Karpas-422 (cell line): Measurements from ENCODE around the gene MYCBPAP. TPM values are rescaled to one million over a fixed set of nuclear protein-coding genes. Genes with fewer than 3 reads are reported as not detected.
A peak's percentile ranks its signal among the peaks of the same experiment; 100 is the strongest.

Experiments
- DNase-seq: peaks from one replicate; pipeline ENCODE4 v3.0.0-alpha.2; 2015
- H2AFZ ChIP-seq: fragments of 200-600 bp; sonication (generic); 2 replicates; pipeline ENCODE4 v1.6.1; 2014; ENCODE audit warnings: antibody characterized with exemption, low read length, mixed read lengths
- H3K27ac ChIP-seq: fragments of 200-600 bp; sonication (generic); 2 replicates; pipeline ENCODE4 v1.5.1; 2014; ENCODE audit warnings: mild to moderate bottlenecking, low read length, moderate library complexity
- H3K27me3 ChIP-seq: fragments of 200-600 bp; sonication (generic); 2 replicates; pipeline ENCODE4 v1.6.1; 2014; ENCODE audit warnings: low read length, mixed read lengths
- H3K36me3 ChIP-seq: fragments of 200-600 bp; sonication (generic); 2 replicates; pipeline ENCODE4 v1.6.1; 2014; ENCODE audit warnings: low read length, mixed read lengths; ENCODE audit not compliant: insufficient read depth
- H3K4me1 ChIP-seq: fragments of 200-600 bp; sonication (generic); 2 replicates; pipeline ENCODE4 v1.6.1; 2014; ENCODE audit warnings: mild to moderate bottlenecking, low read length, mixed read lengths
- H3K4me2 ChIP-seq: fragments of 200-600 bp; sonication (generic); 2 replicates; pipeline ENCODE4 v1.6.1; 2014; ENCODE audit warnings: low read length, low read depth, mild to moderate bottlenecking; ENCODE audit not compliant: poor library complexity, severe bottlenecking
- H3K4me3 ChIP-seq: fragments of 200-600 bp; sonication (generic); 2 replicates; pipeline ENCODE4 v1.5.1; 2014; ENCODE audit warnings: mild to moderate bottlenecking, antibody characterized with exemption, low read length, mixed read lengths
- H3K79me2 ChIP-seq: fragments of 200-600 bp; sonication (generic); 2 replicates; pipeline ENCODE4 v1.6.1; 2014; ENCODE audit warnings: mild to moderate bottlenecking, low read length, mixed read lengths
- H3K9ac ChIP-seq: fragments of 200-600 bp; sonication (generic); 2 replicates; pipeline ENCODE4 v1.6.0; 2014; ENCODE audit warnings: low read length
- H3K9me2 ChIP-seq: fragments of 200-600 bp; sonication (generic), shearing (Covaris generic); replicated peaks from 2 replicates; pipeline ENCODE4 v1.6.0; 2014; ENCODE audit warnings: mild to moderate bottlenecking, low read length, moderate library complexity; ENCODE audit not compliant: insufficient read depth
- H3K9me3 ChIP-seq: fragments of 300-700, 200-600 bp; sonication (generic); 2 replicates; pipeline ENCODE4 v1.6.1; 2014; ENCODE audit warnings: low read length, mixed read lengths
- H4K20me1 ChIP-seq: fragments of 200-600 bp; sonication (generic); 2 replicates; pipeline ENCODE4 v1.6.1; 2014; ENCODE audit warnings: mild to moderate bottlenecking, antibody characterized with exemption, low read length, low read depth; ENCODE audit not compliant: insufficient read depth
- total RNA-seq: library from RNA; depleted of rRNA; stranded (reverse); fragments of >200 nt; shearing (Covaris generic); gene quantifications from 2 replicates; pipeline ENCODE4 v1.2.3, GENCODE V29; 2014; ENCODE audit warnings: low replicate concordance

Gene MYCBPAP
- total RNA-seq, 1 experiment from 2014 or later = 2.0 TPM

GRCh38 chr17:50542795-50543774 is 34.8 kb downstream of the MYCBPAP start:
- Histone ChIP-seq H3K9ac (peak overlapping the region; percentile 66), H3K27me3 (no peaks in the 10 kb centered on the region), H3K9me3 (no peaks in the 10 kb centered on the region), H3K4me3 (peak overlapping the region; percentile 71; the same call in 1 of the 2 replicates), H3K4me1 (peaks cover 23% of the 10 kb centered on the region), H3K27ac (no peak overlapping the region), H3K79me2 (peaks cover 6% of the 10 kb centered on the region; the same call in 1 of the 2 replicates), H2AFZ (no peak overlapping the region), H4K20me1 (no peaks in the 10 kb centered on the region), H3K36me3 (no peaks in the 10 kb centered on the region), H3K4me2 (peak overlapping the region; percentile 79), H3K9me2 (no peaks in the 10 kb centered on the region)
- DNase-seq = no peak

GRCh38 chr17:50544516-50544915 is 36.3 kb downstream of the MYCBPAP start:
- peaks cover 26% of the 10 kb centered on the region for H3K4me1 ChIP-seq
- no peaks in the 10 kb centered on the region for H3K27me3 ChIP-seq
- no peak for DNase-seq
- no peaks in the 10 kb centered on the region for H3K36me3 ChIP-seq
- H3K9ac ChIP-seq = no peak overlapping the region
- H3K4me3 ChIP-seq = no peak overlapping the region
- no peaks in the 10 kb centered on the region for H3K9me2 ChIP-seq
- no peaks in the 10 kb centered on the region for H3K9me3 ChIP-seq
- no peak overlapping the region for H2AFZ ChIP-seq
- peaks cover 6% of the 10 kb centered on the region; the same call in 1 of the 2 replicates for H3K79me2 ChIP-seq
- H3K27ac ChIP-seq = no peak overlapping the region
- no peak overlapping the region for H3K4me2 ChIP-seq
- no peaks in the 10 kb centered on the region for H4K20me1 ChIP-seq

- DNase-seq = no peak
- no peaks in the 10 kb centered on the region for H3K9me3 ChIP-seq
- peaks cover 26% of the 10 kb centered on the region for H3K4me1 ChIP-seq
- H3K27ac ChIP-seq = no peak overlapping the region
- no peaks in the 10 kb centered on the region for H4K20me1 ChIP-seq
- no peak overlapping the region for H2AFZ ChIP-seq
- H3K9me2 ChIP-seq = no peaks in the 10 kb centered on the region
- H3K9ac ChIP-seq = no peak overlapping the region
- no peak overlapping the region for H3K4me3 ChIP-seq
- H3K36me3 ChIP-seq = no peaks in the 10 kb centered on the region
- H3K27me3 ChIP-seq = no peaks in the 10 kb centered on the region
- H3K4me2 ChIP-seq = no peak overlapping the region
- peaks cover 6% of the 10 kb centered on the region; the same call in 1 of the 2 replicates for H3K79me2 ChIP-seq
These were observed 37.1 kb downstream of the MYCBPAP start for GRCh38 chr17:50545311-50545710.

GRCh38 chr17:50546701-50547034 is 38.4 kb downstream of the MYCBPAP start:
- Histone ChIP-seq H2AFZ (no peak overlapping the region), H3K27ac (no peak overlapping the region), H3K4me2 (peak overlapping the region; percentile 94), H3K9me2 (no peaks in the 10 kb centered on the region), H3K9ac (peak overlapping the region; percentile 84), H3K4me3 (peak overlapping the region; percentile 92; the same call in 1 of the 2 replicates), H3K27me3 (no peaks in the 10 kb centered on the region), H3K36me3 (no peaks in the 10 kb centered on the region), H4K20me1 (no peaks in the 10 kb centered on the region), H3K79me2 (peaks cover 6% of the 10 kb centered on the region; the same call in 1 of the 2 replicates), H3K4me1 (peaks cover 21% of the 10 kb centered on the region), H3K9me3 (no peaks in the 10 kb centered on the region)
- no peak for DNase-seq

- H3K4me1 ChIP-seq = peaks cover 18% of the 10 kb centered on the region
- H3K79me2 ChIP-seq = peaks cover 6% of the 10 kb centered on the region; the same call in 1 of the 2 replicates
- H3K27me3 ChIP-seq = no peaks in the 10 kb centered on the region
- H3K36me3 ChIP-seq = no peaks in the 10 kb centered on the region
- no peaks in the 10 kb centered on the region for H3K9me3 ChIP-seq
- H3K9me2 ChIP-seq = no peaks in the 10 kb centered on the region
- H3K4me3 ChIP-seq = peak within 1 kb of the TSS; percentile 92
- DNase-seq = peak; percentile 97
- peak within 1 kb of the TSS; percentile 84 for H3K9ac ChIP-seq
- H3K4me2 ChIP-seq = peak within 1 kb of the TSS; percentile 94
- H2AFZ ChIP-seq = peak within 1 kb of the TSS; percentile 75; the same call in 1 of the 2 replicates
- H4K20me1 ChIP-seq = no peaks in the 10 kb centered on the region
- H3K27ac ChIP-seq = no peak within 1 kb of the TSS
These were observed 38.9 kb downstream of the MYCBPAP start, which contains the start of gene SPATA20 for GRCh38 chr17:50547035-50547735. Gene SPATA20, plus strand, starts transcription at chr17:50547174. Its CDS starts 35 bp downstream, at chr17:50547209.

- H2AFZ ChIP-seq = no peak overlapping the region
- H3K9ac ChIP-seq = peak overlapping the region; percentile 84
- DNase-seq = no peak
- H3K27me3 ChIP-seq = no peaks in the 10 kb centered on the region
- H3K4me1 ChIP-seq = peaks cover 13% of the 10 kb centered on the region
- no peak overlapping the region for H3K27ac ChIP-seq
- peak overlapping the region; percentile 92 for H3K4me3 ChIP-seq
- peaks cover 6% of the 10 kb centered on the region; the same call in 1 of the 2 replicates for H3K79me2 ChIP-seq
- H3K4me2 ChIP-seq = peak overlapping the region; percentile 94
- H3K36me3 ChIP-seq = no peaks in the 10 kb centered on the region
- no peaks in the 10 kb centered on the region for H3K9me3 ChIP-seq
- H4K20me1 ChIP-seq = no peaks in the 10 kb centered on the region
- no peaks in the 10 kb centered on the region for H3K9me2 ChIP-seq
These were observed 39.5 kb downstream of the MYCBPAP start for GRCh38 chr17:50547736-50548083.

- Histone ChIP-seq H3K27ac (no peak overlapping the region), H3K9me3 (no peaks in the 10 kb centered on the region), H3K27me3 (no peaks in the 10 kb centered on the region), H3K9me2 (no peaks in the 10 kb centered on the region), H3K36me3 (no peaks in the 10 kb centered on the region), H3K4me3 (no peak overlapping the region), H2AFZ (no peak overlapping the region), H3K9ac (no peak overlapping the region), H3K4me1 (peaks cover 12% of the 10 kb centered on the region), H3K79me2 (peaks cover 6% of the 10 kb centered on the region; the same call in 1 of the 2 replicates), H4K20me1 (no peaks in the 10 kb centered on the region), H3K4me2 (no peak overlapping the region)
- DNase-seq = no peak
These were observed 40.6 kb downstream of the MYCBPAP start for GRCh38 chr17:50548831-50549230.
